A549 (cell line): ENCODE data around the gene CTNNA3. TPM values are rescaled to one million over a fixed set of nuclear protein-coding genes. Genes with fewer than 3 reads are reported as not detected.

ENCODE experiments used
- ATAC-seq, 2 experiments: fragments of 200-7000 bp in 1 of 2; fragments of >200 bp in 1 of 2; cut with Nextera tagmentation in 1 of 2; cut with Tn5 transposase in 1 of 2; 3 replicates each; pipeline versions ENCODE4 v1.8.0 to v1.9.1; 2018 to 2020; ENCODE audit warnings: mild to moderate bottlenecking in 1 of 2, moderate library complexity in 1 of 2
- CTCF ChIA-PET: fragments of 300-600 bp; sonication (Branson Sonifier 250); formaldehyde crosslinking; extraction: SDS; loops from one replicate; lab custom pipeline; 2021; ENCODE audit warnings: antibody characterized with exemption, inconsistent platforms; lab: Yijun Ruan, JAX
- POLR2A ChIA-PET: fragments of 350-600 bp; formaldehyde crosslinking; extraction: SDS; loops from one replicate; lab custom pipeline; 2021; ENCODE audit warnings: antibody characterized with exemption, inconsistent platforms; lab: Yijun Ruan, JAX
- DNase-seq, 2 experiments: peaks; one replicate each; pipeline versions ENCODE4 v3.0.0 to v3.0.0-alpha.2; 2011 to 2016; ENCODE audit warnings: low read depth in 1 of 2, low spot score in 1 of 2
- FAIRE-seq: peaks from 2 replicates; lab custom pipeline; 2011; peaks lifted over from hg19 to GRCh38; lab: Jason Lieb, UNC
- H3K27ac ChIP-seq, 2 experiments: fragments of >200 bp; sonication (Bioruptor Twin); formaldehyde crosslinking; 3 replicates each; pipeline ENCODE4 v1.5.1; 2016 to 2017
- H3K4me1 ChIP-seq: fragments of >200 bp; sonication (Bioruptor Twin); formaldehyde crosslinking; 3 replicates; pipeline ENCODE4 v1.6.1; 2016
- H3K4me2 ChIP-seq: fragments of >200 bp; sonication (Bioruptor Twin); formaldehyde crosslinking; 3 replicates; pipeline ENCODE4 v1.6.1; 2016
- H3K4me3 ChIP-seq: fragments of >200 bp; sonication (Bioruptor Twin); formaldehyde crosslinking; 3 replicates; pipeline ENCODE4 v1.5.1; 2016
- H3K9me3 ChIP-seq: fragments of >200 bp; sonication (Bioruptor Twin); formaldehyde crosslinking; 3 replicates; pipeline ENCODE4 v1.6.1; 2016
- CBX2 ChIP-seq: fragments of 200-600 bp; sonication (generic); IDR thresholded peaks from 2 replicates; pipeline ENCODE4 v1.6.1; 2016; ENCODE audit warnings: low read depth, mild to moderate bottlenecking, borderline replicate concordance
- CBX8 ChIP-seq: fragments of 200-600 bp; sonication (generic); IDR thresholded peaks from 2 replicates; pipeline ENCODE4 v1.6.1; 2016
- CEBPB ChIP-seq, 2 experiments: fragments of >200 bp in 1 of 2; sonication (Bioruptor Twin) in 1 of 2; formaldehyde crosslinking in 1 of 2; IDR thresholded peaks; 2 replicates each; pipeline ENCODE4 v1.6.1; 2012 to 2016
- EHF ChIP-seq: fragments of 250-450 bp; sonication (Bioruptor Pico); IDR thresholded peaks from 2 replicates; pipeline ENCODE4 v1.5.0; 2020; ENCODE audit warnings: mild to moderate bottlenecking
- FOSL2 ChIP-seq, 2 experiments: fragments of 450-650 bp in 1 of 2; fragments of >200 bp in 1 of 2; sonication (Bioruptor Twin) in 1 of 2; formaldehyde crosslinking; IDR thresholded peaks; 2 replicates each; pipeline versions ENCODE4 v1.5.0 to v1.6.1; 2016 to 2020; ENCODE audit warnings: mild to moderate bottlenecking in 1 of 2, moderate library complexity in 1 of 2
- HDAC2 ChIP-seq: fragments of 200-600 bp; sonication (generic); IDR thresholded peaks from 2 replicates; pipeline ENCODE4 v1.6.1; 2016
- HEYL ChIP-seq: fragments of 250-450 bp; sonication (Bioruptor Pico); IDR thresholded peaks from 2 replicates; pipeline ENCODE4 v1.8.0; 2021; ENCODE audit warnings: mild to moderate bottlenecking, moderate library complexity
- HOXB5 ChIP-seq: fragments of 250-450 bp; sonication (Bioruptor Pico); IDR thresholded peaks from 2 replicates; pipeline ENCODE4 v1.5.0; 2020; ENCODE audit warnings: mild to moderate bottlenecking, moderate library complexity
- JUN ChIP-seq, 2 experiments: fragments of >200 bp; sonication (Bioruptor Twin); formaldehyde crosslinking; IDR thresholded peaks; 2 replicates in 1 of 2; 3 replicates in 1 of 2; pipeline ENCODE4 v1.6.1; 2016 to 2017
- JUNB ChIP-seq: fragments of >200 bp; sonication (Bioruptor Twin); formaldehyde crosslinking; IDR thresholded peaks from 2 replicates; pipeline ENCODE4 v1.6.1; 2016
- MAZ ChIP-seq: fragments of 150-350 bp; IDR thresholded peaks from 2 replicates; pipeline ENCODE4 v1.6.1; 2014; ENCODE audit warnings: antibody characterized with exemption, low read depth, low read length, borderline replicate concordance
- MYC ChIP-seq: IDR thresholded peaks from 2 replicates; pipeline ENCODE4 v1.6.1; 2012; ENCODE audit warnings: mild to moderate bottlenecking, inconsistent platforms, low read length, improper control_type of control experiment, borderline replicate concordance
- NPAS2 ChIP-seq: fragments of 250-450 bp; sonication (Bioruptor Pico); IDR thresholded peaks from 2 replicates; pipeline ENCODE4 v1.8.0; 2022; ENCODE audit warnings: mild to moderate bottlenecking, moderate library complexity, borderline replicate concordance
- RNF2 ChIP-seq: fragments of 200-600 bp; sonication (generic); IDR thresholded peaks from 2 replicates; pipeline ENCODE4 v1.6.1; 2016; ENCODE audit warnings: low read depth, mild to moderate bottlenecking, antibody characterized with exemption, moderate library complexity, borderline replicate concordance
- SMC3 ChIP-seq: fragments of >200 bp; sonication (Bioruptor Twin); formaldehyde crosslinking; IDR thresholded peaks from 3 replicates; pipeline ENCODE4 v1.6.1; 2018; ENCODE audit warnings: inconsistent platforms
- ZC3H11A ChIP-seq: fragments of 450-650 bp; IDR thresholded peaks from 2 replicates; pipeline ENCODE4 v1.6.1; 2014; ENCODE audit warnings: antibody characterized with exemption, mild to moderate bottlenecking
- WGBS: methylation state at CpG from one replicate; pipeline ENCODE4 v1.1.6; 2017; ENCODE audit errors: missing lambda C conversion rate; 5-methylcytosine and 5-hydroxymethylcytosine counted together
- polyA plus RNA-seq, 4 experiments: library from polyadenylated mRNA; depleted of rRNA in 3 of 4; stranded (reverse); fragments of >200 nt; fragmentation: RNase III in 1 of 4; extraction: RNeasy Plus Mini Kit Qiagen cat#74134 plus additional on column Dnase treatment in 1 of 4; gene quantifications; 2 replicates in 3 of 4; 3 replicates in 1 of 4; pipeline ENCODE4 v1.2.3, GENCODE V29; 2011 to 2017
- TF ChIP-seq, protein P1 (sequence below): fragments of 250-450 bp; sonication (Bioruptor Pico); IDR thresholded peaks from 2 replicates; pipeline ENCODE4 v1.5.0; 2021; ENCODE audit warnings: mild to moderate bottlenecking, moderate library complexity, borderline replicate concordance
- TF ChIP-seq, protein P2 (sequence below): fragments of 450-650 bp; IDR thresholded peaks from 2 replicates; pipeline ENCODE4 v1.6.1; 2014; ENCODE audit warnings: antibody characterized with exemption
- TF ChIP-seq, protein P3 (sequence below): fragments of >200 bp; sonication (Bioruptor Twin); formaldehyde crosslinking; IDR thresholded peaks from 3 replicates; pipeline ENCODE4 v1.5.1; 2016
- TF ChIP-seq, protein P4 (sequence below): IDR thresholded peaks from 2 replicates; pipeline ENCODE4 v1.6.1; 2012; ENCODE audit warnings: low read depth, borderline replicate concordance

CTNNA3 gene
- polyA plus RNA-seq, 2 of the 4 experiments (the other 2 are of a cell fraction), result not detected

DNA sequence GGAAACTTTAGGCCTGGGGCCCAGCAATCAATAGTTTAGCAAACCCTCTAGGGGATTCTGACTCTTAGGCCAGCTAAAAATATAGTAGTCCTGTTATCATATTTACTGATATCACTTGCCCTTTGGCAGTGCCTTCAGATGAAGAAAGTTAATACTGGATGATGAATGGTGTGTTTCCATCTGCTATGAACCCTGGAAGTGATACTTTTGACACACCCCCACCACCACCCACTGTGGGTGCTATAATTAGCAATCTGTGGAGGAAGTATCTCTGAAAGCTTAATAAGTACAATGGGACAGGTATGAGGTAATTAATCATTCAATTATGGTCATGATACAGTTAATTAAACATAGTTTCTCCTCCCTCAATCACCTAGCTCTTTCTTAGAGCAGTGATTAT is 860.6 kb downstream of the CTNNA3 start:
- ATAC-seq, result no peak
- DNase-seq, result no peak
- CTCF ChIA-PET, result no interaction called here
- H3K4me3 ChIP-seq, result no peak overlapping the region
- TF ChIP-seq CEBPB (IDR thresholded peaks at IDR 0.05) (no peak), CBX2 (no peak), RNF2 (no peak), MYC (no peak), HEYL (CRISPR knock-in tag) (no peak), HDAC2 (no peak), JUN (IDR thresholded peaks at IDR 0.05) (no peak), SMC3 (no peak), MAZ (no peak), JUNB (no peak)
- TF ChIP-seq, protein P1, sequence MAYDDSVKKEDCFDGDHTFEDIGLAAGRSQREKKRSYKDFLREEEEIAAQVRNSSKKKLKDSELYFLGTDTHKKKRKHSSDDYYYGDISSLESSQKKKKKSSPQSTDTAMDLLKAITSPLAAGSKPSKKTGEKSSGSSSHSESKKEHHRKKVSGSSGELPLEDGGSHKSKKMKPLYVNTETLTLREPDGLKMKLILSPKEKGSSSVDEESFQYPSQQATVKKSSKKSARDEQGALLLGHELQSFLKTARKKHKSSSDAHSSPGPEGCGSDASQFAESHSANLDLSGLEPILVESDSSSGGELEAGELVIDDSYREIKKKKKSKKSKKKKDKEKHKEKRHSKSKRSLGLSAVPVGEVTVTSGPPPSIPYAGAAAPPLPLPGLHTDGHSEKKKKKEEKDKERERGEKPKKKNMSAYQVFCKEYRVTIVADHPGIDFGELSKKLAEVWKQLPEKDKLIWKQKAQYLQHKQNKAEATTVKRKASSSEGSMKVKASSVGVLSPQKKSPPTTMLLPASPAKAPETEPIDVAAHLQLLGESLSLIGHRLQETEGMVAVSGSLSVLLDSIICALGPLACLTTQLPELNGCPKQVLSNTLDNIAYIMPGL (CRISPR knock-in tag), result no peak
- TF ChIP-seq, protein P2, sequence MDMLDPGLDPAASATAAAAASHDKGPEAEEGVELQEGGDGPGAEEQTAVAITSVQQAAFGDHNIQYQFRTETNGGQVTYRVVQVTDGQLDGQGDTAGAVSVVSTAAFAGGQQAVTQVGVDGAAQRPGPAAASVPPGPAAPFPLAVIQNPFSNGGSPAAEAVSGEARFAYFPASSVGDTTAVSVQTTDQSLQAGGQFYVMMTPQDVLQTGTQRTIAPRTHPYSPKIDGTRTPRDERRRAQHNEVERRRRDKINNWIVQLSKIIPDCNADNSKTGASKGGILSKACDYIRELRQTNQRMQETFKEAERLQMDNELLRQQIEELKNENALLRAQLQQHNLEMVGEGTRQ, result no peak
- TF ChIP-seq, all 56 proteins: peak for 0
- H3K4me2 ChIP-seq, result no peak overlapping the region
- FAIRE-seq, result no peak
- no peak overlapping the region for H3K27ac ChIP-seq
- no peaks in the 10 kb centered on the region for H3K9me3 ChIP-seq
- no peaks in the 10 kb centered on the region for H3K4me1 ChIP-seq
- POLR2A ChIA-PET, result no interaction called here

DNA sequence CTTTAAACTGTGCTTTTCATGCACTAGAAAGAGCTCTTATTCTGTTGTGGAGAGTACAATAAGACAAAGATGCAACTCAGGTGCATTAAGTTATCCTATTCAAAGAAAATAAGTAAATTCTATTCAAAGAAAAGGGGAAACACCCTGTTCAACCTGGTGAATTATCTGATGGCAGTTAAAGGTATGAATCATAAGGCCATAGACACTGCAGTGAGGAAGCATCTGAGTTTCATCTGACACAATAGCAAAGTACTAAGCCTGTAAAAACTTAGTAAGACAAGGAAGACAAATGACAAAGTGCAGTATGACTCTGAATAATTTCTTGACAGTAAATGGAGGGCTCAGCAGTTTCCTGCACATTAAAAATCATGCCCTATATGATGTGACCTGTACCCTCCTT is 861.2 kb downstream of the CTNNA3 start:
- FAIRE-seq, result no peak
- no peak for DNase-seq
- ATAC-seq, result no peak
- no peak overlapping the region for H3K4me3 ChIP-seq
- no peaks in the 10 kb centered on the region for H3K4me1 ChIP-seq
- no peak overlapping the region for H3K4me2 ChIP-seq
- TF ChIP-seq EHF (CRISPR knock-in tag), result no peak
- TF ChIP-seq FOSL2 (IDR thresholded peaks at IDR 0.05), result no peak
- TF ChIP-seq FOSL2 (CRISPR knock-in tag; IDR thresholded peaks at IDR 0.05), result no peak
- no peak for TF ChIP-seq SMC3
- no peak for TF ChIP-seq HOXB5
- no peak for TF ChIP-seq NPAS2 (CRISPR knock-in tag)
- TF ChIP-seq, protein P3, sequence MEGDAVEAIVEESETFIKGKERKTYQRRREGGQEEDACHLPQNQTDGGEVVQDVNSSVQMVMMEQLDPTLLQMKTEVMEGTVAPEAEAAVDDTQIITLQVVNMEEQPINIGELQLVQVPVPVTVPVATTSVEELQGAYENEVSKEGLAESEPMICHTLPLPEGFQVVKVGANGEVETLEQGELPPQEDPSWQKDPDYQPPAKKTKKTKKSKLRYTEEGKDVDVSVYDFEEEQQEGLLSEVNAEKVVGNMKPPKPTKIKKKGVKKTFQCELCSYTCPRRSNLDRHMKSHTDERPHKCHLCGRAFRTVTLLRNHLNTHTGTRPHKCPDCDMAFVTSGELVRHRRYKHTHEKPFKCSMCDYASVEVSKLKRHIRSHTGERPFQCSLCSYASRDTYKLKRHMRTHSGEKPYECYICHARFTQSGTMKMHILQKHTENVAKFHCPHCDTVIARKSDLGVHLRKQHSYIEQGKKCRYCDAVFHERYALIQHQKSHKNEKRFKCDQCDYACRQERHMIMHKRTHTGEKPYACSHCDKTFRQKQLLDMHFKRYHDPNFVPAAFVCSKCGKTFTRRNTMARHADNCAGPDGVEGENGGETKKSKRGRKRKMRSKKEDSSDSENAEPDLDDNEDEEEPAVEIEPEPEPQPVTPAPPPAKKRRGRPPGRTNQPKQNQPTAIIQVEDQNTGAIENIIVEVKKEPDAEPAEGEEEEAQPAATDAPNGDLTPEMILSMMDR, result no peak
- no peak for TF ChIP-seq ZC3H11A
- TF ChIP-seq, protein P4, sequence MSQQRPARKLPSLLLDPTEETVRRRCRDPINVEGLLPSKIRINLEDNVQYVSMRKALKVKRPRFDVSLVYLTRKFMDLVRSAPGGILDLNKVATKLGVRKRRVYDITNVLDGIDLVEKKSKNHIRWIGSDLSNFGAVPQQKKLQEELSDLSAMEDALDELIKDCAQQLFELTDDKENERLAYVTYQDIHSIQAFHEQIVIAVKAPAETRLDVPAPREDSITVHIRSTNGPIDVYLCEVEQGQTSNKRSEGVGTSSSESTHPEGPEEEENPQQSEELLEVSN, result no peak
- ChIA-PET POLR2A (no interaction called here), CTCF (no interaction called here)
- H3K27ac ChIP-seq, result no peak overlapping the region
- no peaks in the 10 kb centered on the region for H3K9me3 ChIP-seq

DNA sequence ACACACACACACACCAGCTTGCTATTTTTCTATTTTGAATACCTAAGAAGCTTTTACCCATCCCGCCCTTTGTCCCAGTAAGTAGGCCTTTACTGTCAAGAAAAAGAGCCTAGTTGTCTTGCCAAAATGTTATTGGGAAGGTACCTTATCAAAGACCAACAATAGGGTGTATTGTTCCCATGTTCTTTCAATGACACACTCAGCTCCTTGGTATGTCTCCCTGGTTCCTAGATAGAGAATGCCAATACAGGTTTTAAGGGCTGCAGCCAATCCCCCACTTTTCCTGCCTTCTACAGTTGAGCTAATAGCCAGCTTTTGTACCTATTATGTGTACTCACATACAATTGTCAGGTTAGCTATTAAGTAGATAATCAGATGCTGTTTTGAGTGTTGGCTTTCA is 862.1 kb downstream of the CTNNA3 start:
- ChIA-PET CTCF (interaction anchor here (1.8 kb wide), 1 partner anchor 16 kb away, joined by 3 read pairs; no protein-coding TSS in a partner anchor), POLR2A (no interaction called here)
- Histone ChIP-seq H3K4me3 (no peak overlapping the region), H3K4me2 (no peak overlapping the region), H3K27ac (no peak overlapping the region), H3K4me1 (no peaks in the 10 kb centered on the region), H3K9me3 (no peaks in the 10 kb centered on the region)
- WGBS, result 0% methylated on average over 1 of the region's 1 CpG
- no peak for FAIRE-seq
- no peak for ATAC-seq
- no peak for TF ChIP-seq CBX8
- no peak for DNase-seq
